Brain microvascular endothelial cell (primary cell): Measurements from ENCODE around the gene CSNK1A1L.

Experiments used
- DNase-seq: peaks from one replicate; pipeline ENCODE4 v3.0.0-alpha.2; 2020
- H3K27ac ChIP-seq: fragments of 250-450 bp; sonication (Bioruptor Pico); 2 replicates; pipeline ENCODE4 v1.5.1; 2020; ENCODE audit warnings: mild to moderate bottlenecking, moderate library complexity
- H3K27me3 ChIP-seq: fragments of 250-450 bp; sonication (Bioruptor Pico); replicated peaks from 2 replicates; pipeline ENCODE4 v1.5.1; 2020; ENCODE audit warnings: mild to moderate bottlenecking
- H3K36me3 ChIP-seq: fragments of 250-450 bp; sonication (Bioruptor Pico); replicated peaks from 2 replicates; pipeline ENCODE4 v1.5.1; 2020; ENCODE audit warnings: mild to moderate bottlenecking
- H3K4me3 ChIP-seq: 2 replicates; pipeline ENCODE4 v1.5.1; 2011; ENCODE audit warnings: low read depth, mild to moderate bottlenecking, control low read depth, low read length, moderate library complexity
- CTCF ChIP-seq: IDR thresholded peaks from 2 replicates; pipeline ENCODE4 v1.5.1; 2011; ENCODE audit warnings: low read depth, mild to moderate bottlenecking, moderate library complexity, low read length, control low read depth, inconsistent platforms; ENCODE audit errors: missing control alignments
- in situ Hi-C: cut with HindIII; loops from 2 replicates; pipeline ENCODE4 v1.10.0; 2017; ENCODE audit warnings: low sequenced_read_pairs, low pct_ligation_motif_present

CSNK1A1L gene

DNA sequence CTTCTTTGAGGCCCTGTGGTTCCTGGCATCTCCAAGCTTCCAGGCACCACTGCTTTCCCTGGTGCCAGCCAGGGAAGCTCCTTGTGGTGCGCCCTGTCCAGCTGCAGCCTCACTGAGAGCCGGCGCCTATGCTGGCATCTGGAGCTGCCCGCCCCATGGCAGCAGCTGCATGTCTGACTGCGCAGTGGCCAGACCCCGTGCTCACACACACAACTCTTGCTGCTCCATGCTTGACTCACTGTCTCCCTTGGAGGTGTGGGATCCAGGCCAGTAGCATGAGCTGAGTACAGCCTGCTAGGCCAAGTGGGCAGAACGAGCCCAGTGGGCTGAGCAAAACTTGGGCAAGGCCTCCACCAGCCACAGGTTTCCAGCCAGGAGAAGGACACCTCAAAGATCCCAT is 34.5 kb downstream of the CSNK1A1L start:
- no peaks in the 10 kb centered on the region for H3K27me3 ChIP-seq
- DNase-seq: no peak
- H3K4me3 ChIP-seq: no peak overlapping the region
- H3K27ac ChIP-seq: no peak overlapping the region
- in situ Hi-C loops: no loop called here
- no peaks in the 10 kb centered on the region for H3K36me3 ChIP-seq
- TF ChIP-seq CTCF: no peak

GRCh38 chr13:37070145-37070695 is 35.2 kb downstream of the CSNK1A1L start:
- TF ChIP-seq CTCF: no peak
- in situ Hi-C loops: no loop called here
- H3K27ac ChIP-seq: no peak overlapping the region
- H3K4me3 ChIP-seq: no peak overlapping the region
- no peaks in the 10 kb centered on the region for H3K36me3 ChIP-seq
- DNase-seq: no peak
- no peaks in the 10 kb centered on the region for H3K27me3 ChIP-seq

- DNase-seq: no peak
- in situ Hi-C loops: no loop called here
- Histone ChIP-seq H3K4me3 (no peak overlapping the region), H3K27ac (no peak overlapping the region), H3K36me3 (no peaks in the 10 kb centered on the region), H3K27me3 (no peaks in the 10 kb centered on the region)
- no peak for TF ChIP-seq CTCF
These were observed 35.8 kb downstream of the CSNK1A1L start for GRCh38 chr13:37069597-37070103.

DNA sequence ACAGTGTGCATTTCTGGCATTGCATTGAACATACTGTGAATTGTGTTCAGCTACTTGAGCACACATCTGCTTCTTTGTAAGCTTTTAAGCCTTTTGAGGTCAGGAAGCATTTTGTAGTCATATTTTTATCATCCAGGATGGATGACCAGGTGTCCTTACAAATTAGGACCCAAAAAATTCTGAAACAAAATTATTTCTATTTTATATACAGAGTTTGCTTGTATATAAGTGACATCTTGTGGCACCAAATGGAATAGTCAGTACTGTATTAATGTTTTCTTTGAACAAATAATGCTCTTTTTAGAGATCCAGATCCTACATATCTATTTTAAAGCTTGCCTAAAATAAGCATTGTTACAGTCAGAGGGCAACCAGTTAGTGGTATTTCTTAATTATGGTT is 36.5 kb downstream of the CSNK1A1L start:
- DNase-seq: no peak
- no peak overlapping the region for H3K27ac ChIP-seq
- no peaks in the 10 kb centered on the region for H3K27me3 ChIP-seq
- no peaks in the 10 kb centered on the region for H3K36me3 ChIP-seq
- in situ Hi-C loops: no loop called here
- no peak for TF ChIP-seq CTCF
- no peak overlapping the region for H3K4me3 ChIP-seq

GRCh38 chr13:37067874-37068273 is 37.6 kb downstream of the CSNK1A1L start:
- Histone ChIP-seq H3K4me3 (no peak overlapping the region), H3K36me3 (no peaks in the 10 kb centered on the region), H3K27me3 (no peaks in the 10 kb centered on the region), H3K27ac (no peak overlapping the region)
- DNase-seq: no peak
- in situ Hi-C loops: no loop called here
- no peak for TF ChIP-seq CTCF
